Germinal center (tissue), 1 donor: ENCODE data around the gene ITGA11.
"Not testable (repeated sequence)": the region's sequence is repeated elsewhere in the genome, so short reads cannot be mapped to it uniquely, and the experiment has no call there.

Source experiments
- DNase-seq: peaks from one replicate; pipeline ENCODE4 v3.0.0; 2012; ENCODE audit warnings: mixed read lengths, low spot score

ITGA11 gene

GRCh38 chr15:68409736-68410370, 22.1 kb downstream of the ITGA11 start:
- no peak for DNase-seq

GRCh38 chr15:68408971-68409370, 23.0 kb downstream of the ITGA11 start:
- DNase-seq, result no peak

- DNase-seq, result no peak
Measured at GRCh38 chr15:68407886-68408881, 23.8 kb downstream of the ITGA11 start.

GRCh38 chr15:68407141-68407885, 24.6 kb downstream of the ITGA11 start:
- DNase-seq, result no peak

GRCh38 chr15:68405378-68406250, 26.3 kb downstream of the ITGA11 start:
- DNase-seq, result no peak

GRCh38 chr15:68404056-68404798, 27.7 kb downstream of the ITGA11 start:
- DNase-seq, result no peak

- no peak for DNase-seq
Measured at GRCh38 chr15:68403161-68403941, 28.6 kb downstream of the ITGA11 start.

GRCh38 chr15:68402432-68403160, 29.4 kb downstream of the ITGA11 start:
- DNase-seq, result no peak

GRCh38 chr15:68401496-68402431, 30.2 kb downstream of the ITGA11 start:
- DNase-seq, result no peak

- DNase-seq, result no peak
Measured at GRCh38 chr15:68400066-68400456, 31.9 kb downstream of the ITGA11 start.

GRCh38 chr15:68399096-68400065, 32.6 kb downstream of the ITGA11 start:
- DNase-seq, result no peak

- DNase-seq, result not testable (repeated sequence)
Measured at GRCh38 chr15:68397999-68398398, 34.0 kb downstream of the ITGA11 start.

GRCh38 chr15:68396068-68396467, 35.9 kb downstream of the ITGA11 start:
- DNase-seq, result no peak

GRCh38 chr15:68391121-68391520, 40.8 kb downstream of the ITGA11 start:
- DNase-seq, result no peak

GRCh38 chr15:68389936-68390817, 41.8 kb downstream of the ITGA11 start:
- no peak for DNase-seq
